HCT116 (cell line): ENCODE data around the gene PPP1R14B. TPM values are rescaled to one million over a fixed set of nuclear protein-coding genes. Genes with fewer than 3 reads are reported as not detected.

Experiments used
- ATAC-seq: fragments of 200-7000 bp; cut with Tn5 transposase; 2 replicates; pipeline ENCODE4 v1.9.1; 2020; ENCODE audit warnings: mild to moderate bottlenecking, moderate library complexity
- BruUV-seq: library from RNA; stranded (reverse); fragments of 400-500 nt; replicated peaks from 2 replicates; lab custom pipeline; 2021; lab: Mats Ljungman, UMichigan
- CTCF ChIA-PET: fragments of 300-600 bp; sonication (Branson Sonifier 250); formaldehyde crosslinking; loops from one replicate; lab custom pipeline; 2021; ENCODE audit warnings: antibody characterized with exemption; lab: Charles Lee
- POLR2A ChIA-PET: fragments of 300-600, 350-600 bp; sonication (Branson Sonifier 250); formaldehyde crosslinking; loops from one replicate; lab custom pipeline; 2021; ENCODE audit warnings: antibody characterized with exemption; lab: Charles Lee
- RAD21 ChIA-PET, 2 experiments: fragments of 300-600 bp; sonication (Branson Sonifier 250); formaldehyde crosslinking; loops; one replicate each; lab custom pipeline; 2023; ENCODE audit warnings: low total read pairs in 2 of 2; ENCODE audit not compliant: uncharacterized antibody in 2 of 2, unreplicated experiment in 2 of 2, low non-redundant PET in 1 of 2; lab: Charles Lee
- DNase-seq: peaks from one replicate; pipeline ENCODE4 v3.0.0-alpha.2; 2010; ENCODE audit warnings: low read depth, low spot score
- H2AFZ ChIP-seq: fragments of 200-600 bp; shearing (Covaris generic), sonication (generic); 2 replicates; pipeline ENCODE4 v1.6.1; 2017; ENCODE audit warnings: low read depth, mixed run types, mixed read lengths, antibody characterized with exemption, low read length; ENCODE audit not compliant: poor library complexity, severe bottlenecking
- H3K27ac ChIP-seq: 2 replicates; pipeline ENCODE4 v1.5.1; 2012; ENCODE audit warnings: low read depth, low read length
- H3K27me3 ChIP-seq: fragments of 200-600 bp; sonication (generic); 2 replicates; pipeline ENCODE4 v1.6.1; 2016; ENCODE audit warnings: mixed run types, low read length, mixed read lengths; ENCODE audit not compliant: insufficient read depth
- H3K36me3 ChIP-seq, 2 experiments: fragments of 200-500 bp in 1 of 2; fragments of 200-600 bp in 1 of 2; sonication (Bioruptor generic) in 1 of 2; sonication (generic) in 1 of 2; 2 replicates each; pipeline versions ENCODE4 v1.5.1 to v1.6.1; 2014 to 2016; ENCODE audit warnings: low read length in 2 of 2, inconsistent platforms in 1 of 2, mixed read lengths in 1 of 2, mixed run types in 1 of 2; ENCODE audit not compliant: insufficient read depth in 2 of 2, control insufficient read depth in 1 of 2
- H3K4me1 ChIP-seq, 2 experiments: fragments of 200-600 bp in 1 of 2; sonication (generic) in 1 of 2; 2 replicates each; pipeline versions ENCODE4 v1.5.1 to v1.6.1; 2012 to 2017; ENCODE audit warnings: low read length in 2 of 2, inconsistent platforms in 1 of 2, mild to moderate bottlenecking in 1 of 2, mixed read lengths in 1 of 2, mixed run types in 1 of 2, moderate library complexity in 1 of 2; ENCODE audit not compliant: insufficient read depth in 2 of 2, control insufficient read depth in 1 of 2
- H3K4me2 ChIP-seq: fragments of 200-600 bp; sonication (generic); 2 replicates; pipeline ENCODE4 v1.6.1; 2017; ENCODE audit warnings: mixed run types, low read length, mixed read lengths
- H3K4me3 ChIP-seq, 2 experiments: fragments of 200-600 bp in 1 of 2; sonication (generic) in 1 of 2; replicated peaks in 1 of 2; 2 replicates each; pipeline ENCODE4 v1.5.1; 2011 to 2016; ENCODE audit warnings: low read length in 2 of 2, control low read depth in 1 of 2, low read depth in 1 of 2, mild to moderate bottlenecking in 1 of 2, mixed read lengths in 1 of 2, mixed run types in 1 of 2
- H3K79me2 ChIP-seq: fragments of 200-600 bp; sonication (generic); 2 replicates; pipeline ENCODE4 v1.6.1; 2017; ENCODE audit warnings: mild to moderate bottlenecking, mixed run types, low read length, moderate library complexity, mixed read lengths; ENCODE audit not compliant: insufficient read depth
- H3K9ac ChIP-seq: fragments of 200-600 bp; sonication (generic); 2 replicates; pipeline ENCODE4 v1.6.1; 2016; ENCODE audit warnings: low read length, mixed read lengths
- H3K9me2 ChIP-seq: fragments of 200-600 bp; sonication (generic), shearing (Covaris generic); 2 replicates; pipeline ENCODE4 v1.6.1; 2017; ENCODE audit warnings: mixed run types, mild to moderate bottlenecking, moderate library complexity; ENCODE audit not compliant: insufficient read depth
- H3K9me3 ChIP-seq, 2 experiments: fragments of 200-500 bp in 1 of 2; fragments of 200-600 bp in 1 of 2; sonication (Bioruptor generic) in 1 of 2; sonication (generic) in 1 of 2; 2 replicates each; pipeline ENCODE4 v1.6.1; 2014 to 2017; ENCODE audit warnings: low read length in 2 of 2, mixed read lengths in 2 of 2, inconsistent platforms in 1 of 2, low read depth in 1 of 2, mild to moderate bottlenecking in 1 of 2, mixed run types in 1 of 2, moderate library complexity in 1 of 2; ENCODE audit not compliant: control insufficient read depth in 1 of 2, insufficient read depth in 1 of 2
- H4K20me1 ChIP-seq: fragments of 200-600 bp; sonication (generic), shearing (Covaris generic); 2 replicates; pipeline ENCODE4 v1.6.1; 2017; ENCODE audit warnings: mixed run types, mild to moderate bottlenecking, moderate library complexity; ENCODE audit not compliant: insufficient read depth
- CBX3 ChIP-seq: IDR thresholded peaks from 2 replicates; pipeline ENCODE4 v1.6.1; 2012; ENCODE audit warnings: low read depth
- CEBPB ChIP-seq: IDR thresholded peaks from 2 replicates; pipeline ENCODE4 v1.6.1; 2012; ENCODE audit warnings: low read depth
- ELF1 ChIP-seq: IDR thresholded peaks from 2 replicates; pipeline ENCODE4 v1.6.1; 2012; ENCODE audit warnings: low read depth, borderline replicate concordance
- EZH2 ChIP-seq: fragments of 200-600 bp; sonication (generic); IDR thresholded peaks from 2 replicates; pipeline ENCODE4 v1.6.1; 2017; ENCODE audit warnings: antibody characterized with exemption, mixed run types
- EZH2phosphoT487 ChIP-seq: fragments of 200-600 bp; IDR thresholded peaks from 2 replicates; pipeline ENCODE4 v1.6.1; 2018; ENCODE audit warnings: antibody characterized with exemption, borderline replicate concordance
- JUND ChIP-seq: IDR thresholded peaks from 2 replicates; pipeline ENCODE4 v1.6.1; 2012
- RAD21 ChIP-seq: IDR thresholded peaks from 2 replicates; pipeline ENCODE4 v1.6.1; 2012; ENCODE audit warnings: low read depth, mild to moderate bottlenecking
- SP1 ChIP-seq: IDR thresholded peaks from 2 replicates; pipeline ENCODE4 v1.6.1; 2012; ENCODE audit warnings: low read depth
- SRF ChIP-seq: IDR thresholded peaks from 2 replicates; pipeline ENCODE4 v1.6.1; 2012; ENCODE audit warnings: low read depth
- TCF7L2 ChIP-seq: IDR thresholded peaks from 2 replicates; pipeline ENCODE4 v1.7.0; 2011; ENCODE audit warnings: borderline replicate concordance, inconsistent platforms; ENCODE audit not compliant: insufficient read depth, insufficient read length; ENCODE audit errors: extremely low read depth
- ZNF274 ChIP-seq: fragments of 200-500 bp; sonication (Bioruptor generic); IDR thresholded peaks from 2 replicates; pipeline ENCODE4 v1.6.1; 2014; ENCODE audit warnings: mild to moderate bottlenecking, low read depth, low read length, inconsistent platforms
- intact Hi-C: fragments of 100-400 bp; cut with micrococcal nuclease; formaldehyde crosslinking; loops from 2 replicates; pipeline ENCODE4 v1.10.0; 2022
- total RNA-seq: library from RNA; stranded (reverse); gene quantifications from one replicate; pipeline ENCODE4 v1.2.1, GENCODE V29; 2021; ENCODE audit not compliant: unreplicated experiment
- TF ChIP-seq, protein P1 (sequence below): IDR thresholded peaks from 2 replicates; pipeline ENCODE4 v1.6.1; 2012; ENCODE audit warnings: low read depth
- TF ChIP-seq, protein P2 (sequence below): IDR thresholded peaks from 2 replicates; pipeline ENCODE4 v1.6.1; 2012

Gene PPP1R14B
- total RNA-seq, 1 experiment from 2014 or later: 332 TPM

DNA sequence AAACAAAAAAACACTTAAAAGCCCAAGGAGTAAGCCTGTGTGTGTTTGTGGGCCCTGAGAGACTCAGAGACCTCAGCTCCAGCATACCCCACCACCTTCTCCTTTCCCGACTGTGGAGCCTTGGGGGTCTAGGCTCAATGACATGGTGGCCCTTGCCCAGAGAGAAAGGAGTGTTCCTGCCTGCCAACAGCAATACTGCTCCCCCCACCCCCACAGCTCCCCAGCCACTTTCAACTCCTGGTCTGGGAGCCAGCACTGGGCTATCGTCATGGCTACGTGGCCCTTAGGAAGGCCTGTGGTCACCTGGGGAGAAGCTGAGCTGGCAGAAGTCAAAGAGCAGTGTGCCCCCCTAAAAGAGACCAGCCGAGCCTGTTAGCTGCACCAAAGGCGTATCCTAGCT is 2.6 kb downstream of the PPP1R14B start:
- DNase-seq (no peak), ATAC-seq (no peak)
- no peaks in the 10 kb centered on the region for H3K9me2 ChIP-seq
- no peaks in the 10 kb centered on the region for H3K27me3 ChIP-seq
- peak overlapping the region; percentile 88 for H3K27ac ChIP-seq
- no peak overlapping the region for H2AFZ ChIP-seq
- no peak for TF ChIP-seq EZH2phosphoT487
- no peak for TF ChIP-seq ELF1
- no peak for TF ChIP-seq TCF7L2
- TF ChIP-seq ZNF274: no peak
- no peak for TF ChIP-seq RAD21
- TF ChIP-seq SP1: no peak
- no peak for TF ChIP-seq JUND
- TF ChIP-seq CBX3: no peak
- TF ChIP-seq SRF: no peak
- no peak for TF ChIP-seq CEBPB
- TF ChIP-seq, protein P1, sequence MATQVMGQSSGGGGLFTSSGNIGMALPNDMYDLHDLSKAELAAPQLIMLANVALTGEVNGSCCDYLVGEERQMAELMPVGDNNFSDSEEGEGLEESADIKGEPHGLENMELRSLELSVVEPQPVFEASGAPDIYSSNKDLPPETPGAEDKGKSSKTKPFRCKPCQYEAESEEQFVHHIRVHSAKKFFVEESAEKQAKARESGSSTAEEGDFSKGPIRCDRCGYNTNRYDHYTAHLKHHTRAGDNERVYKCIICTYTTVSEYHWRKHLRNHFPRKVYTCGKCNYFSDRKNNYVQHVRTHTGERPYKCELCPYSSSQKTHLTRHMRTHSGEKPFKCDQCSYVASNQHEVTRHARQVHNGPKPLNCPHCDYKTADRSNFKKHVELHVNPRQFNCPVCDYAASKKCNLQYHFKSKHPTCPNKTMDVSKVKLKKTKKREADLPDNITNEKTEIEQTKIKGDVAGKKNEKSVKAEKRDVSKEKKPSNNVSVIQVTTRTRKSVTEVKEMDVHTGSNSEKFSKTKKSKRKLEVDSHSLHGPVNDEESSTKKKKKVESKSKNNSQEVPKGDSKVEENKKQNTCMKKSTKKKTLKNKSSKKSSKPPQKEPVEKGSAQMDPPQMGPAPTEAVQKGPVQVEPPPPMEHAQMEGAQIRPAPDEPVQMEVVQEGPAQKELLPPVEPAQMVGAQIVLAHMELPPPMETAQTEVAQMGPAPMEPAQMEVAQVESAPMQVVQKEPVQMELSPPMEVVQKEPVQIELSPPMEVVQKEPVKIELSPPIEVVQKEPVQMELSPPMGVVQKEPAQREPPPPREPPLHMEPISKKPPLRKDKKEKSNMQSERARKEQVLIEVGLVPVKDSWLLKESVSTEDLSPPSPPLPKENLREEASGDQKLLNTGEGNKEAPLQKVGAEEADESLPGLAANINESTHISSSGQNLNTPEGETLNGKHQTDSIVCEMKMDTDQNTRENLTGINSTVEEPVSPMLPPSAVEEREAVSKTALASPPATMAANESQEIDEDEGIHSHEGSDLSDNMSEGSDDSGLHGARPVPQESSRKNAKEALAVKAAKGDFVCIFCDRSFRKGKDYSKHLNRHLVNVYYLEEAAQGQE: no peak
- TF ChIP-seq, protein P2, sequence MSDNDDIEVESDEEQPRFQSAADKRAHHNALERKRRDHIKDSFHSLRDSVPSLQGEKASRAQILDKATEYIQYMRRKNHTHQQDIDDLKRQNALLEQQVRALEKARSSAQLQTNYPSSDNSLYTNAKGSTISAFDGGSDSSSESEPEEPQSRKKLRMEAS: no peak
- TF ChIP-seq EZH2: no peak
- H4K20me1 ChIP-seq: no peaks in the 10 kb centered on the region
- H3K4me3 ChIP-seq: no peak overlapping the region
- H3K4me1 ChIP-seq: peaks cover 38 to 76% of the 10 kb centered on the region in 2 experiments
- ChIA-PET POLR2A (interaction anchor here (2.0 to 4.6 kb wide), 2 partner anchors 8 to 26 kb away, joined by 8 to 29 read pairs; no protein-coding TSS in a partner anchor), RAD21 (no interaction called here), CTCF (interaction anchor here (1.2 kb wide), 1 partner anchor 111 kb away, joined by 3 read pairs; no protein-coding TSS in a partner anchor)
- no TSS peak for BruUV-seq
- H3K79me2 ChIP-seq: peaks cover 48% of the 10 kb centered on the region
- 0 out of 2 replicates have a peak overlapping the region, but pooled peaks have one; percentile 99 for H3K9ac ChIP-seq
- H3K9me3 ChIP-seq: no peaks in the 10 kb centered on the region
- peak overlapping the region; percentile 84 for H3K4me2 ChIP-seq
- peaks cover 0 to 12% of the 10 kb centered on the region in 2 experiments; a peak in 1 of 4 replicates for H3K36me3 ChIP-seq
- intact Hi-C loops: no loop called here
